Measurements from ENCODE around the gene WNT16. TPM values are rescaled to one million over a fixed set of nuclear protein-coding genes. Genes with fewer than 3 reads are reported as not detected.
"Not testable (repeated sequence)": the region's sequence is repeated elsewhere in the genome, so short reads cannot be mapped to it uniquely, and the experiment has no call there.

WNT16 gene
- total RNA-seq, 1 experiment from 2014 or later = not detected

DNA sequence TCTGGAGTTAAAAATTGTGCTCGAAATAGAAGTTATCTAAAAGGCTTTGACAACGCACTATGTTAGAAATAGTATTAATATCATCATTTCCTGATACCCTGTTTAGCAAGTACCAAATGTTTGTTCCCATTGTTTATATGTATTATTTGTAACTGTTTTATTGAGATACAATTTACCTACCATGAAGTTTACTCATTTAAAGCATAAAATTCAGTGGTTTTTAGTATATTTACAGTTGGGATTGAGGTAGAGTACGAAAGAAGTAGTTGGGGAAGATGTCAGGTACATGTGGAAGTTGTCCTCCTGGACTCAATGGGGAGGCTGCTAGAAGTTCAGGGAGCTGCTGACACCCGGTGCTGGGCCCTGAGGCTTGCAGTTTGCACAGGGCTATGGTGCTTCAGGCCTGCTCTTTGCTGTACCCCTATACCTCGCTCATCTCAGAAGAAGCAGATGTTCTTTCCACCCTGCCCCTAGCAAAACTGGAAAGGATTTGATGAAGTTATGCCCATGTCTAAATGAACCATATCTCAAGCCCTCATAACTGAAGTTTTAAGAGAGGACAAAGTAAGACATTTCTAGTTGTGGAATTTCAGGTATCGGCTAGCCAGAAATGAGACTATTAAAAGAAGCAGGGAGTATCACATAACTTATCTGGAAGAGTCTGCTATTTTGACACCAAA is 25.2 kb upstream of the WNT16 start:
- no peak for DNase-seq (ENCODE audit: low read depth, low spot score)
- in situ Hi-C loops (cut with HindIII; ENCODE audit: low pct_unique_long_range_greater_than_20kb, low sequenced_read_pairs) = no loop called here

DNA sequence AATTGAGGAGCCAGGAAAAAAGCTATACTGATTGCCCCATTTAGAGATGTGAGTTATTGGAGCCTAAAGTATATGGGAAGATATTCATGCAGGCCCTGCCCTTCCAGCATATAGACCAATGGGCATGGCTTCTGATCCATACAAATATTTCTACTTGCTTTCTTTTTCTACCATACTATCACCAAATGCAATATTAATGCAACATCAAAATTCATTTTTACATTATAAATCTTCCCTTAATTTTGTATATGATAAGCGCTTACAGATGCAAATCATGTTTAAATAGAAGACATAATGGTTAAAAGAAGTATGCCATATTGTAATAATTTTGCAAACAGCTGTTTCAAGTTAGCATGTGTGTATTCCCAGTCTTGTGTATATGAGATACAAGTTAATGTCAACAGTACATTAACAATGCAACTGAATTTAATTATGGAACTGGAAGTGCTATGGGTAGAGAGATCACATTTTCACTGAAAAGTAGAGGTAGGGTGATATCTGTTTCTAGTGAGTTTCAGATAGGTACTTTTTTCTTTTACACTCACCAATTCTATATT is 24.6 kb upstream of the WNT16 start:
- in situ Hi-C loops (cut with HindIII; ENCODE audit: low pct_unique_long_range_greater_than_20kb, low sequenced_read_pairs) = no loop called here

DNA sequence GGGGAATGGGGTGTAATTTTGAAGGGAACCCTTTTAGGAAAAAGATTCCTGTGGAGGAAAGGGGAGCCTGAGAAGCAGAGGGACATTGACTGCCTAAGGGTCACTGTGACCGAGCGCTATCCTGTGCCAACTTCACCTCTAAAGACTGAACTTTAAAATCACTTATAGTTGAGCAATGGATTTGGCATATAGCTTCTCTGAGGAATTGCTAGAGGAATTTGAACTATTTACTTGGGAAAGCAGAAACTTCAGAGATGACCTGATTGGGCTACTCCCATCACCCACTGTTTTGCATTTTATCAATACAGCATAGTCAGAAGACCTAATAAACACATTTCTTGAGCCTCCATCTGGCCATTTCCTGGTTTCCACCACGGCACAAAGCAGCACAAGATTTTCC is 23.7 kb upstream of the WNT16 start:
- in situ Hi-C loops (cut with HindIII; ENCODE audit: low pct_unique_long_range_greater_than_20kb, low sequenced_read_pairs) = no loop called here
- no peak for DNase-seq (ENCODE audit: low read depth, low spot score)

More for the DNA sequence above, 24.6 kb upstream of the WNT16 start:
- DNase-seq (ENCODE audit: low read depth, low spot score) = no peak

DNA sequence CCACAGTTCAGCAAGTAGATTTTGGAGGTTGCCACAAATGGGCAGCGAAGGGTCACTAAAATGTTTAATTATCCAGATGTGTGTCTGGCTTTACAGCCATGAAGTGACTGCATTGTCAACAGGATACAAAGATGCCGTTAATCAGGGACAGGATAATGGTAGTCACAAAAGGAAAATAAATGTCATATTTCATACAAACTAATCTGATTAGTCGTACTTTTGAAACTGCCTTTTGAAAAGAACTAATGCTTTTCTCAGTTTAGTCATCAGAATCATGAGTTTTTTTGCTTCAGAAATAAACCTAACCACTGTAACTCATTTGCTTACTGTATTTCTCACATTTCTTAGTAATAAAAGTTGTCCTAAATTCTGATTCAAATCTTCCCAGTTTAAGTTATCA is 22.2 kb upstream of the WNT16 start:
- in situ Hi-C loops (cut with HindIII; ENCODE audit: low pct_unique_long_range_greater_than_20kb, low sequenced_read_pairs) = no loop called here
- no peak for DNase-seq (ENCODE audit: low read depth, low spot score)

DNA sequence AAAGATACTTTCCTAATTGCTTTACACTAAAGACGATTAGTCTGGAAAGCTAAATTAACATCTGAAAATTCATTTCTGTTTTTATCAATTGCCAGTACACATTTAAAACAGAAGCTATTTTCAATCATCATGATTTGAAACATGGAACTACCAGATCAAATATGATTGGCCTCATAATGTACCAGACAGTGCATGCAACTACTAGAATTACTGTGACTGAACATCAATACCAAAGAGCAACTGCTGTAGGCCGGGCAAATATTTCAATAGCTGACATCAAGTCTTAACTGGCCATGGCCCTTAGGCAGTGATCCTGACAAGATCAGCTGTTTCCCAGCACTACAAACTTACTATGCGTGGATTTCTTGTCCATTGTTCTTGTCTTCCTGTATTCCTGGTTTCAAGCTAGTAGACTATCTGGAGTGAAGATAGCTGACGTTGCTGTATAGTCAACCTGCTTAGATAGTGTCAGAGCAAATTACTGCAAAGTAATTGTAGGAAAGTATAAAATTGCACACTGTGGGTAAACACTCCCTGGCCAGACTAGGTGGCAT is 21.7 kb upstream of the WNT16 start:
- in situ Hi-C loops (cut with HindIII; ENCODE audit: low pct_unique_long_range_greater_than_20kb, low sequenced_read_pairs) = no loop called here

DNA sequence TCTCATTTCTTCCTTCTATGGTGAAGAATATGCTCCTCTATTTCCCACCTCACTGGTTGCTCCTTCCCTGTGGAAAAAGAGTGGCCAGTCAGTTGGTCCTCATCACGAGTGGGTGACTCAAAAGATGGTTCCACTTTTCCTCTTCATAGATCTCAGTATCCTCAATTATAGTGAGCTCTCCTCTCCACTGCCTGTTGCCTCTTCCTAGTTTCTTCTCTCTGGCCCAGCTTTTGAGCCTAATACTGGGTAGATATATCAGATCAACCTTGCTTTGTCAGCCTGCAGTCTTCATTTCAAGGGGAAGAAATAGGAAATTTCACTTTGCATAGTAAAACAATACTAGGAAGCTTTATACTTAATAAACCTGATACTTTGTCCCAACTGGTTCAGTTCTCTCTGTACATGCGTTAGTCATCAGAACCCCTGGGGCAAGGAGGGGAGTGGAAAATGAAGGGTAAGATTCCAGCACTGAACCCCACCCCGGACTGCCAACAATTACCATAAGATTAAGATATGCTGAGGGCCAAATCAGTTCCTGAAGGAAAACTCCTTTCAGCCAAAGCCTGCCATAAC is 15.5 kb upstream of the WNT16 start:
- in situ Hi-C loops (cut with HindIII; ENCODE audit: low pct_unique_long_range_greater_than_20kb, low sequenced_read_pairs) = no loop called here
- DNase-seq (ENCODE audit: low read depth, low spot score) = no peak

More for the DNA sequence above, 21.7 kb upstream of the WNT16 start:
- DNase-seq (ENCODE audit: low read depth, low spot score) = peak; percentile 34

DNA sequence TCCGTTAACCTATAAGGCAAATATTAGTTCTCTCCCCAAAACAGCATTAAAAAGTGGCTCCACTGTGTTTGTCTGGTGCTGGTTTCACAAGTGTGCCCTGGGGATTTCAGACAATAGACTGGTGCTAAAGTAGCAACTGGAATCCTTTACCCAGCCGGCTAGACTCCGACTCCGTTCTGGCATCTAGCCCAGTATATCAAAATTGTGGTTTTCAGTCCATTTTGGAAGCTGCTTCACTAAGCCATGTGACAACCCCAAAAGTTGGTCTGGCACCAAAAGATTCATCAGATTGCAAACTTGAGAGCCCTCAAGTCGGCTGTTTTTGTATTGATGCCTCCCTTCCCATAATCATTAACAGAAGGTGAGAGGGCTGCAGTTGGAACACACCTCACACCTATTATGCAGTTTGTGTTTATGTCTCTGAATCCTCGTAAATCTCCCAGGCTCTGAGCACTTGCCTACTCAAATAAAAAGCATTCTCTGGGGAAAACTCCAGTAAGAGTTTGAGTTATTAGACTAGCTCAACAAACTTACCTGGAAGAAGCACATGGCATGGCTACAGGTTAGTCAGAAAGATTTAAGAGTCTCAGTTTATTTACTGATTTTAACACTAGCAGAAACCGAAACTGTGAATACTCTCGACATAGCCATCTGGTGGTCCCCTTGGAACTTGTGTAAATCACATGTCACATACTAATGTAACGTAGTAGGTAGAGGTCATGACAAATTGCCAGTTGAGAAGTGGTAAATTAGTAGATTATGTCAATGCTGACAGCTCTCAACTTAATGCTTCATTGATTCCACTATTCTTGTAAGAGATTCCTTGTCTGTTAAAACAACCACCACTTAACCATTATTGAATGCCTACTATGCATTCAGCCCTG is 14.8 kb upstream of the WNT16 start:
- DNase-seq (ENCODE audit: low read depth, low spot score) = no peak
- in situ Hi-C loops (cut with HindIII; ENCODE audit: low pct_unique_long_range_greater_than_20kb, low sequenced_read_pairs) = no loop called here

DNA sequence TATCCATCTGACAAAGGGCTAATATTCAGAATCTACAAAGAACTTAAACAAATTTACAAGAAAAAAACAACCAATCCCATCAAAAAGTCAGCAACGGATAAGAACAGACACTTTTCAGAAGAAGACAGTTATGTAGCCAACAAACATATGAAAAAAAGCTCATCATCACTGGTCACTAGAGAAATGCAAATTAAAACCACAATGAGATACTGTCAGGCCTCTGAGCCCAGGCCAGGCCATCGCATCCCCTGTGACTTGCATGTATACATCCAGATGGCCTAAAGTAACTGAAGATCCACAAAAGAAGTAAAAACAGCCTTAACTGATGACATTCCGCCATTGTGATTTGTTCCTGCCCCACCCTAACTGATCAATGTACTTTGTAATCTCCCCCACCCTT is 13.6 kb upstream of the WNT16 start:
- DNase-seq (ENCODE audit: low read depth, low spot score); in situ Hi-C loops (cut with HindIII; ENCODE audit: low pct_unique_long_range_greater_than_20kb, low sequenced_read_pairs): not testable (repeated sequence)

DNA sequence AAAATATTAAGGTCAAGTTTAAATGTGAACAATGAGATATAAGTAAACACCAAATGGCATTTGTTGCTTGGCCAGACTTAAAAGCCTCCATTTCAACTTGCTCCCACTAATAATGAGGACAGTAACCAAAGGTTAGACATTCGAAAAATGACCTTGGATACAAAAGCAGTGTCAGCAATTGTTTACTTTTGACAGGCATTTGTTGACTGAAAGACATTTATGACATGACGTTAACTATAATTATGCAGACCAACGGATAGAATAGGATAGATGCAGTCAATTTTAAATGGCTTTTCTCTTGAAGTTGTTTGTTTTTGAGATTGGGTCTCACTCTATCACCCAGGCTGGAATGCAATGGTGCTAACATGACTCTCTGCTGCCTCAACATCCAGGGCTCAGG is 6.3 kb upstream of the WNT16 start:
- in situ Hi-C loops (cut with HindIII; ENCODE audit: low pct_unique_long_range_greater_than_20kb, low sequenced_read_pairs) = no loop called here
- DNase-seq (ENCODE audit: low read depth, low spot score) = no peak

DNA sequence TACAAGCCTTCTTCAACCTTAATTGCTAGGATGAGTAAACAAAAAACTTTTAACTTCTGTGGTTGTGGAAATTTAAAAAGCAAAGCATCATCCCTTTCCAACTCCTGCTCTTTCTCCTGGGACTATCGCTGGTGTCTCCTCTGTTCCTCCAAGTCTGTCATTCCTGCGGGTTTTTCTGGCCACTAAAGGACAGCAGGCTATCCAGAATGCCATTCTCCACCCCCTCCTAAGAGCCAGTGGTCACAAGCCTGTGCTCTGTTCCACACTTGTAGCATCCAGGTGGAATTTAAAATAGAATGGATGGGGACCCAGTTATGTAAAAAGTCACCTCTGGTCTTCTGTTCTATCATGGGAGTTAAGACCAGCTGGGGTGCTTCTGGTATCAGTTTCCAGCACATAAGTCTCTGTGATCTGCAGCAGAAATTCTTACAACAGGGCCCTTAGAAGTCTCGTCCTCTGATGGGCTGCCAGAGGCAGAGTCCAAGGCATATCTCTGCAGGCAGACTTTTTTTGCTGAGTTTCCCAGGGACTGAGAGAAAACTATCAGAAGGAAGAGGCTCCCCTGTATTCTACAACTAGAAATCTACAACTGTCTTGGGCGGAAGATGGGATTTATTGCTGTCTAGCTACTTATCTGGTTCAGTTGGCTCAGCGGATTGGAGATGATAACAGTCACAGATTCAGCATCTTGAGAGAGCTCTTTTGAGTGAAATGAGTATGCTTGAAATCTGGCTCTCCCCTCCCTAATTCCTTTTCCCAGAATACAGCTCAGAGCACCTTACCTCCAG is 5.1 kb upstream of the WNT16 start:
- in situ Hi-C loops (cut with HindIII; ENCODE audit: low pct_unique_long_range_greater_than_20kb, low sequenced_read_pairs) = no loop called here
- no peak for DNase-seq (ENCODE audit: low read depth, low spot score)

DNA sequence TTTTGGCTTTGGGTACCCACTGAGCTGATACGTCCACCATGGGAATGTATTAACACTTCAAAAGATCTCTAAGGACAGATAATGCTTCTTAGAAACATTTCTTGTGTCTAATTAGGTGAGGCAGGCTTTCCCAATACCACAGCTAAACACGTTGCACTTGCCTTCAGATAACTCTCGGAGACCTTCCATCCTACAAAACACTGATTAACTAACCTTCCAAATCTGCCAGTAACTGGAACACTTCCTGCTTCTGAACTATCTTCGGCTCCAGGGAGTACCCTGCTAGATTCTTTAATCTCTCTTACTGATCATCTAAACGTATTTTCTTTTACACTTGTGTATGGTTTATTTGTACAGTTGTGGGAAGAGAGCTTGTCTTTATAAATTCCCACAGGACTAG is 1.1 kb upstream of the WNT16 start:
- in situ Hi-C loops (cut with HindIII; ENCODE audit: low pct_unique_long_range_greater_than_20kb, low sequenced_read_pairs) = no loop called here

DNA sequence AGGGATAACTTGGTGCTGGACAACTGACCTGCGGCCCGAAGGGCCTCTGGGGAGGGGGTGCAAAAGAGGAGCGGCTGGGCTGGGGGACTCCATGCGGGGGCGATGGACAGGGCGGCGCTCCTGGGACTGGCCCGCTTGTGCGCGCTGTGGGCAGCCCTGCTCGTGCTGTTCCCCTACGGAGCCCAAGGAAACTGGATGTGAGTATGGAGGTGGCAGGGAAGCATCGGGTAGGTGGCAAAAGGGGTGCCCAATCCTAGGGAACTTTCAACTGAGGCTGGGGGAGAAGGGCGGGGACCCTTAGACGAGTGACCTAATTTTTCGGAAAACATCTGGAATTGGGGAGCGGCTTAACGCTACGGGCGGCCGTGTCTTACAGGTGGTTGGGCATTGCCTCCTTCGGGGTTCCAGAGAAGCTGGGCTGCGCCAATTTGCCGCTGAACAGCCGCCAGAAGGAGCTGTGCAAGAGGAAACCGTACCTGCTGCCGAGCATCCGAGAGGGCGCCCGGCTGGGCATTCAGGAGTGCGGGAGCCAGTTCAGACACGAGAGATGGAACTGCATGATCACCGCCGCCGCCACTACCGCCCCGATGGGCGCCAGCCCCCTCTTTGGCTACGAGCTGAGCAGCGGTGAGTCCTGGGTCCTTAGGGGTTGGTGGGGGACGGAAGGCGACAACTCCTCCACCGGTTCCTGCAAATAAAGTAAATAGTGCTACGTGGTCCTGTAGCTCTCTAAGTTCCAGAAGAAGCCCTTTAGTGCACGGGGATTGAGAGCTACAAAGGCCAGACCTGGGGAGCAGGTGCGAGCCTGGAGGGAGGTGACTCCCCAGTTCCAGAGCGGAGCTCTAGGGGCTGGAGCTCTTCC is 622 bp downstream of the WNT16 start:
- no peak for DNase-seq (ENCODE audit: low read depth, low spot score)
- in situ Hi-C loops (cut with HindIII; ENCODE audit: low pct_unique_long_range_greater_than_20kb, low sequenced_read_pairs) = no loop called here

More for the DNA sequence above, 1.1 kb upstream of the WNT16 start:
- no peak for DNase-seq (ENCODE audit: low read depth, low spot score)

DNA sequence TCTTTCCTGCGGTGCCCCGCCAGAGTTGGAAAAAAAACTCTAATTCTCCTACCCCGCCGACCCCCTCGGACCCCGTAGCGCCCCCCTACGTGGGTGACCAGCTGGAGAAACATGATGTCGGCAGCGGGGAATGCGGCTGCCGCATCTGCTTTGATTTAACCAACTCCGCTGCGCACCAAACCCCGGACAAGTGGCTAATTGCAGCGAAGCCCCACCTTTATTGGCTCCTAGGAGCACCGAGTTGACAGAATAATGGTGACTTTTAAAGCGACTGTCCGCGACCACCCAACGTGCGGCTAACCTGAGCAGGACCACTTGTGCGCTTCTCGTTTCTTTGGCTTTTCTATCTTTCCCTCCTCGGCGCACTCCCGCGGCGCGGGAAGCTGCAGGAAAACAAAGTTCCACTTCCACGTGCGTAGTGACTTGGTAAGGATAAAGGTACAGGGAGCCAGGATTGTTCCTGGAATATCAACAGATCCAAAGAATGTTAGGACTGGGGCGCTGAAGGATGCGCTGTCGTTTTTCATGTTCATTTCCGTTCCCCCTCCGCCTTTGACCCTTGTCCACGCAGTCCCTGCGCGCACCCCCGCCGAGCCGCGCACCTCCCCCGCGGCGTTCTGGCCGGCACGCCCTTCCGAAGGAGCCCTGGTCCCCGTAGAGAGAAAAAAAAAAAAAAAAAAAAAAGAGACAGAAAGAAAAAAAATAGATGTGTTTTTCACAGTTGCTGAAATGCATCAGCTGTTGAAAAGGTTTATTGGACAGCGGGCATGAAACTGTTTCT is 1.4 kb downstream of the WNT16 start:
- DNase-seq (ENCODE audit: low read depth, low spot score) = no peak
- in situ Hi-C loops (cut with HindIII; ENCODE audit: low pct_unique_long_range_greater_than_20kb, low sequenced_read_pairs) = no loop called here

DNA sequence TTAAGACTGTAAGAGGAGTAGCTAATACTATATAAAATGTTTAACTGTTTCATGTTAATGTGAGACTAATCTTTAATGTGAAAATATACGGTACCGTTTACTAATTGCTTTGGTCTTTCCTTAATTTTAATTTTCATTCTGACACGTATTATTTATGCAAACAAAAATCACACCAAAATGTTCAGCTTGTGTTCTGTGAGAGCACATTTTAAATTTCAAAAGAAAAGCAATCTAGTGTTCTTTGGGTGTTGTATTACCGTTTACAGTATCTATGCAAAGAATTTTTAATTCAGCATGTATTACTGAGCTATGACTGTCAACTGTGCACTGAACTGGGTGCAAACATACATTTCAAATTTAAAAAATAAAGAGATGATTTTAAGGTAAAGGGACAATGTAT is 2.2 kb downstream of the WNT16 start:
- DNase-seq (ENCODE audit: low read depth, low spot score) = no peak
- in situ Hi-C loops (cut with HindIII; ENCODE audit: low pct_unique_long_range_greater_than_20kb, low sequenced_read_pairs) = no loop called here

DNA sequence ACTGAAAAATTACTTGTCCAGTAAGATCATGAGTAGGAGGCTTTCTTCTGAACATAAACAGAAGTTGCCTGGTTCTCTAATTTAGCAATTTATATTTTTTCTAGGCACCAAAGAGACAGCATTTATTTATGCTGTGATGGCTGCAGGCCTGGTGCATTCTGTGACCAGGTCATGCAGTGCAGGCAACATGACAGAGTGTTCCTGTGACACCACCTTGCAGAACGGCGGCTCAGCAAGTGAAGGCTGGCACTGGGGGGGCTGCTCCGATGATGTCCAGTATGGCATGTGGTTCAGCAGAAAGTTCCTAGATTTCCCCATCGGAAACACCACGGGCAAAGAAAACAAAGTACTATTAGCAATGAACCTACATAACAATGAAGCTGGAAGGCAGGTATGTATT is 2.8 kb downstream of the WNT16 start:
- no peak for DNase-seq (ENCODE audit: low read depth, low spot score)
- in situ Hi-C loops (cut with HindIII; ENCODE audit: low pct_unique_long_range_greater_than_20kb, low sequenced_read_pairs) = no loop called here

DNA sequence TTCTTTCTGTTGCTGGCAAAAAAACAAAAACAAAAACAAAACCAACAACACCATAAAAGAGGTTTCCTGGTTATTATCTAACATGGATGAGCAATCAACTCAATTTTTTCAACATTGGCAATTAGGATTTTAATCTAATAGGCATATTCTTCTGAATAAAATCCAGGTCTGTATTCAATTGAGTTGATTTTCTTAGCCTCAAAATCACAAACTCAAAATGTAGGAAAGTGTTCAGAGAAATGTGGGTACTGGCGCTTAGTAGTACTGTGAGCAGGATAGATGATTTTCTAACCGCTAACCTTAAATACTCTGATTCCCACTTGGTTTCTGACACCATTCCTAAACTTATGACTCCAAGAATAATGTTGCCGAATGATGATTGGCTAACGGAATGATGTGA is 5.6 kb downstream of the WNT16 start:
- DNase-seq (ENCODE audit: low read depth, low spot score) = no peak
- in situ Hi-C loops (cut with HindIII; ENCODE audit: low pct_unique_long_range_greater_than_20kb, low sequenced_read_pairs) = no loop called here
